GM12891 (cell line): ENCODE data around the gene PCNX4. TPM values are rescaled to one million over a fixed set of nuclear protein-coding genes. Genes with fewer than 3 reads are reported as not detected.
"Not testable (repeated sequence)": the region's sequence is repeated elsewhere in the genome, so short reads cannot be mapped to it uniquely, and the experiment has no call there.

Experiments used
- DNase-seq: peaks from one replicate; pipeline ENCODE4 v3.0.0; 2011; ENCODE audit warnings: low spot score; ENCODE audit not compliant: insufficient read length
- FAIRE-seq: peaks from 2 replicates; lab custom pipeline; 2011; peaks lifted over from hg19 to GRCh38; lab: Jason Lieb, UNC
- PAX5 ChIP-seq: IDR thresholded peaks from 2 replicates; pipeline ENCODE4 v1.6.1; 2011; ENCODE audit warnings: low read length, moderate library complexity, mild to moderate bottlenecking; ENCODE audit not compliant: insufficient read depth, severe bottlenecking
- POLR2A ChIP-seq: IDR thresholded peaks from 2 replicates; pipeline ENCODE4 v1.6.1; 2011; ENCODE audit warnings: low read depth, low read length, control low read depth
- POLR2AphosphoS5 ChIP-seq: IDR thresholded peaks from 2 replicates; pipeline ENCODE4 v1.6.1; 2011; ENCODE audit warnings: low read depth, low read length, control low read depth
- POU2F2 ChIP-seq: IDR thresholded peaks from 2 replicates; pipeline ENCODE4 v1.6.1; 2011; ENCODE audit warnings: low read depth, mild to moderate bottlenecking, control low read depth, low read length, moderate library complexity
- SPI1 ChIP-seq: IDR thresholded peaks from 2 replicates; pipeline ENCODE4 v1.6.1; 2011; ENCODE audit warnings: low read depth, low read length, control low read depth
- TAF1 ChIP-seq: IDR thresholded peaks from 2 replicates; pipeline ENCODE4 v1.6.1; 2011; ENCODE audit warnings: low read depth, low read length, control low read depth
- polyA plus RNA-seq: library from polyadenylated mRNA; unstranded; fragments of >200 nt; gene quantifications from one replicate; pipeline ENCODE4 v1.2.1, GENCODE V29; 2012; ENCODE audit warnings: low read depth, missing spikeins, inconsistent platforms; ENCODE audit not compliant: missing spikeins

Gene PCNX4
- polyA plus RNA-seq, result 14.2 TPM

GRCh38 chr14:60091550-60092525 lies at the start of gene PCNX4:
Gene PCNX4 (plus strand): TSS chr14:60091923. CDS start chr14:60107639, 15,716 bp downstream.
- peak; percentile 67 for DNase-seq
- TF ChIP-seq TAF1, result peak; percentile 58; the same call in 1 of the 2 replicates
- TF ChIP-seq SPI1, result no peak
- TF ChIP-seq POU2F2, result peak; percentile 90
- peak; percentile 94 for TF ChIP-seq POLR2AphosphoS5
- peak; percentile 91 for TF ChIP-seq POLR2A
- peak; percentile 97 for FAIRE-seq

- not testable (repeated sequence) for DNase-seq, FAIRE-seq
Observed at GRCh38 chr14:60047976-60048375, 43.7 kb upstream of the PCNX4 start.

- DNase-seq, result no peak
- TF ChIP-seq SPI1, result no peak
- TF ChIP-seq POU2F2, result no peak
- no peak for TF ChIP-seq POLR2AphosphoS5
- no peak for TF ChIP-seq TAF1
- TF ChIP-seq POLR2A, result no peak
- no peak for TF ChIP-seq PAX5
- no peak for FAIRE-seq
Observed at GRCh38 chr14:60051721-60052221, 40.0 kb upstream of the PCNX4 start.

- no peak for DNase-seq
- FAIRE-seq, result no peak
- TF ChIP-seq SPI1 (no peak), POLR2AphosphoS5 (no peak), PAX5 (no peak), POLR2A (no peak), POU2F2 (no peak), TAF1 (no peak)
Observed at GRCh38 chr14:60058087-60058486, 33.6 kb upstream of the PCNX4 start.

GRCh38 chr14:60061371-60061770 lies 30.4 kb upstream of the PCNX4 start:
- FAIRE-seq (no peak), DNase-seq (no peak)
- TF ChIP-seq POU2F2, result no peak
- TF ChIP-seq PAX5, result no peak
- TF ChIP-seq POLR2A, result no peak
- no peak for TF ChIP-seq SPI1
- no peak for TF ChIP-seq TAF1

GRCh38 chr14:60064491-60065072 lies 27.1 kb upstream of the PCNX4 start:
- DNase-seq, result peak; percentile 5
- no peak for TF ChIP-seq POLR2AphosphoS5
- no peak for TF ChIP-seq TAF1
- no peak for TF ChIP-seq SPI1
- no peak for TF ChIP-seq POLR2A
- no peak for TF ChIP-seq POU2F2
- TF ChIP-seq PAX5, result no peak
- peak; percentile 54 for FAIRE-seq

GRCh38 chr14:60067882-60068281 lies 23.8 kb upstream of the PCNX4 start:
- TF ChIP-seq POU2F2 (no peak), POLR2A (no peak), PAX5 (no peak), TAF1 (no peak), POLR2AphosphoS5 (no peak), SPI1 (no peak)
- FAIRE-seq (no peak), DNase-seq (no peak)

GRCh38 chr14:60079723-60080122 lies 12.0 kb upstream of the PCNX4 start:
- FAIRE-seq (no peak), DNase-seq (no peak)
- TF ChIP-seq POU2F2 (no peak), POLR2A (no peak), TAF1 (no peak), SPI1 (no peak), POLR2AphosphoS5 (no peak), PAX5 (no peak)

GRCh38 chr14:60085085-60085484 lies 6.6 kb upstream of the PCNX4 start:
- no peak for DNase-seq
- FAIRE-seq, result no peak
- TF ChIP-seq TAF1, result no peak

- FAIRE-seq, result no peak
Observed at GRCh38 chr14:60085693-60086092, 6.0 kb upstream of the PCNX4 start.

GRCh38 chr14:60087668-60088067 lies 4.1 kb upstream of the PCNX4 start:
- DNase-seq, result no peak
- TF ChIP-seq SPI1 (no peak), PAX5 (no peak), POLR2A (no peak), POU2F2 (no peak), TAF1 (no peak), POLR2AphosphoS5 (no peak)
- no peak for FAIRE-seq

More at GRCh38 chr14:60085693-60086092, 6.0 kb upstream of the PCNX4 start:
- no peak for TF ChIP-seq POLR2A
- no peak for TF ChIP-seq POLR2AphosphoS5
- TF ChIP-seq POU2F2, result no peak
- TF ChIP-seq TAF1, result no peak
- no peak for TF ChIP-seq SPI1
- TF ChIP-seq PAX5, result no peak
- DNase-seq, result no peak
